ENCODE results near the gene GGTLC1.

DNA sequence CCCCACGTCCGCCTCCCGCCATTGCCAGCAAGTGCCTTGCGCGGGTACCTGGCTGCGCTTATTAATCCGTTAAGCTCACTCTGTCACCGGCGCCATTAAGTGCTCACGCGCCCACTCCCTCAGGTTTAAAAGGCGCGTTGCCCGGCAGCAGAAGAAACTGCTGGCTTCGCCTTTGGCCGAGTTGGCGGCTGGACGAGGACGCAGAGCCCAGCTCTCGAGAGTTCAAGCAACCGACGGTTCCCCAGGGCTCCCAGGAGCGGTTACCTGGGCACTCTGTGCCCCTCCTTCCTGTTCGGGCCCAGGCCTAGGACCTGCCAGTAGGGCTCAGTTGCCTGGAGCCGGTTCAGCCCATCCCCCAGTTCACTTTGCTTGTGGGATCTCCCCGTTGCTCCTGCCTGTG, at the start of gene GGTLC1:
- TF ChIP-seq, protein P1, sequence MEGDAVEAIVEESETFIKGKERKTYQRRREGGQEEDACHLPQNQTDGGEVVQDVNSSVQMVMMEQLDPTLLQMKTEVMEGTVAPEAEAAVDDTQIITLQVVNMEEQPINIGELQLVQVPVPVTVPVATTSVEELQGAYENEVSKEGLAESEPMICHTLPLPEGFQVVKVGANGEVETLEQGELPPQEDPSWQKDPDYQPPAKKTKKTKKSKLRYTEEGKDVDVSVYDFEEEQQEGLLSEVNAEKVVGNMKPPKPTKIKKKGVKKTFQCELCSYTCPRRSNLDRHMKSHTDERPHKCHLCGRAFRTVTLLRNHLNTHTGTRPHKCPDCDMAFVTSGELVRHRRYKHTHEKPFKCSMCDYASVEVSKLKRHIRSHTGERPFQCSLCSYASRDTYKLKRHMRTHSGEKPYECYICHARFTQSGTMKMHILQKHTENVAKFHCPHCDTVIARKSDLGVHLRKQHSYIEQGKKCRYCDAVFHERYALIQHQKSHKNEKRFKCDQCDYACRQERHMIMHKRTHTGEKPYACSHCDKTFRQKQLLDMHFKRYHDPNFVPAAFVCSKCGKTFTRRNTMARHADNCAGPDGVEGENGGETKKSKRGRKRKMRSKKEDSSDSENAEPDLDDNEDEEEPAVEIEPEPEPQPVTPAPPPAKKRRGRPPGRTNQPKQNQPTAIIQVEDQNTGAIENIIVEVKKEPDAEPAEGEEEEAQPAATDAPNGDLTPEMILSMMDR (IDR thresholded peaks at IDR 0.05): no peak
- no peak for TF ChIP-seq POLR2A (IDR thresholded peaks at IDR 0.05)
